PFSK-1 (cell line): ENCODE results near the gene PPFIA3.

ENCODE experiments used
- POLR2AphosphoS5 ChIP-seq: IDR thresholded peaks from 2 replicates; pipeline ENCODE4 v1.6.1; 2012; ENCODE audit warnings: low read depth, mild to moderate bottlenecking, control low read depth, low read length, moderate library complexity
- REST ChIP-seq, 2 experiments: IDR thresholded peaks; 2 replicates each; pipeline versions ENCODE4 v1.6.1 to v1.8.0; 2011 to 2012; ENCODE audit warnings: low read depth in 2 of 2, low read length in 2 of 2, control low read depth in 1 of 2, inconsistent platforms in 1 of 2, mild to moderate bottlenecking in 1 of 2, moderate library complexity in 1 of 2; ENCODE audit not compliant: insufficient read depth in 1 of 2
- SIN3A ChIP-seq: IDR thresholded peaks from 2 replicates; pipeline ENCODE4 v1.6.1; 2012; ENCODE audit warnings: mild to moderate bottlenecking, low read length, moderate library complexity, borderline replicate concordance; ENCODE audit not compliant: insufficient read depth
- TAF1 ChIP-seq: IDR thresholded peaks from 2 replicates; pipeline ENCODE4 v1.6.1; 2012; ENCODE audit warnings: low read length, control low read depth, borderline replicate concordance; ENCODE audit not compliant: insufficient read depth

- TF ChIP-seq POLR2AphosphoS5 (no peak), TAF1 (no peak), REST (IDR thresholded peaks at IDR 0.05; ENCODE audit: insufficient read depth in 1 of 2, low read depth in 2 of 2, low read length in 2 of 2) (no peak), SIN3A (no peak)
Measured at GRCh38 chr19:49091391-49092038, 27.8 kb upstream of the PPFIA3 start.
